HG02798 (cell line): Measurements from ENCODE around the gene WDFY3.

Source experiments
- ATAC-seq: cut with Tn5 transposase; IDR thresholded peaks from one replicate; pipeline ENCODE4 v1.9.1; 2021; ENCODE audit warnings: mild to moderate bottlenecking; ENCODE audit not compliant: unreplicated experiment, poor library complexity

Gene WDFY3

DNA sequence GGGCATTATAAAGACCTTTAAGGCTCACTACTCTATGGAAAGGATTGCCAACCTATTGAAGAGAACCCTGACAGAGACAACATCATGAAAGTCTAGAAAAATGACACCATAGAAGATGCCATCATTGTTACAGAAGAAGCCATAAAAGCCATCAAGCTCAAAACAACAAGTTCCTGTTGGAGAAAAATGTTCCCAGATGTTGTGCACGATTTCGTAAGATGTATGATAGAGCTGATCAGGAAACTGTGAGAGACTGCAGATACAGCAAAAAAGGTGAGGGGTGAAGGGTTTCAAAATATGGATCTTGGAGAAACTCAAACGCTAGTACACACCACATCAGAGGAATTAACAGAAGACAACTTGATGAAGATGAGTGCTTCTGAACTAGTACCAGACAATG, 53.3 kb downstream of the WDFY3 start:
- no peak for ATAC-seq

DNA sequence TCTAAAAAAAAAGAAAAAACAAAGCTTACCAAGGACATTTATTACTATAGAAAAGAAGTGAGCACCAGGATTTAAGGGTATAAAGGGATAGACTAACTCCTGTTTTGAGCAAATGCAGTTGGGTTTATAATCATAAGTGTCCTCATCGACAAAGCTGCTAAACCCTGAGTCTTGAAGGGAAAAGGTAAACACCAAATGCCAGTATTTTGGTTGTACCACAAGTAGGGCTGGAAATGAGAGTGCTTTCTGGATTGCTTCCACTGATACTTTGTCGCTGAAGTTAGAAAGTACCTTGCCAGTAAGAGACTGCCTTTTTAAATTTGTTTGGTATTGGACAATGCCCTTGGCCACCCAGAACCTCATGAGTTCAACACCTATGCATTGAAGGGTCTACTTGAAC, 53.7 kb downstream of the WDFY3 start:
- ATAC-seq = no peak

DNA sequence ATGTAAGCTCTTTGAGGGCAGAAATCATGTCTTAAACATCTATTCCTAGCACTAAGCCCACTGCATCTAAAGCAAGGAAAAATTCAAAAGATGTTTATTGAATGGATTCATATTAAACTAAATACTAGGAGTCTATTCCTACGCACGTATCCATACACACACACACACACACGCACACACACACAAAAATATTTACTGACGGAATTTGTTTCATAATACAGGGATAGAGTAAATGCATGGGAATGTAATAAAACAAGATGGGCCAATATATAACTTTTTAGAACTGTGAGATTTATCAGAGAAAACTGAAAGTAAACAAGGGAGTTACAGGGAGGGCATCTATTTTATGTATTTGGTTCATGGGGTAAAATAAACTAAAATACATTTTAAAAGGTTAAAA, 57.6 kb downstream of the WDFY3 start:
- ATAC-seq = no peak

DNA sequence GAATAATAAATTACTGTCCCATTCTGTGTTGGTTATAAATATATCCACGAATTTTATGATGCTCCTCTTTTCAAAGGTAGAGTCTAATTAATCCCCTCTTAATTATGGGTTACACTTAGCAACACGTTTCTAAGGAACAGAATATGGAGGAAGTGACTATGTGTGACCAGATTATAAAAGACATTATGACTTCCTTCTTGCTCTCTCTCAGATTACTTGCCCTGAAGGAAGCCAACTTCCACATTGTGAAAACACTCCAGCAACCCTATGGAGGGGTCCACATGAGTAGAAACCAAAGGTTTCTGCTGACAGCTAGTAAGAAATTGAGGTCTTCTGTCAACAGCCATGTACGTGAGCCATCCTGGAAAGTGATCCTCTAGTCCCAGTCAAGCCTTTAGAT, 59.3 kb downstream of the WDFY3 start:
- no peak for ATAC-seq

DNA sequence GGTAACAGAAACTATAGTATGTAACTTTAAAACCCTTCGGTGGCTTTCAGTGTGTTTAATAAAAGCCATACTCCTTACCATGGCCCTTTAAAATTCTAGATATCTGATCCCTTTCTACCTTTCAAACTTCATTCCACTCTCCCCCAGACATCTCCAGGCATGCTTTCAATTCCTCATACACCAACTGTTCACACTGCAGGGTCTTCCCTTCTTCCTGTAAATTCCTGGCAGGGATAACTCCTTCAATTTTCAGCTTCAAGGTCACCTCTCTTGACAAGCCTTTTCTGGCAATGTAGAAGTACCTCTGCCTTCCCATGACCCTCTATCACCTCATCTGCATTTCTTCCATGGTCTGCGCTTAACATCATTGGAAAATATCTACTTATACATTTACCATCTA, 60.8 kb downstream of the WDFY3 start:
- no peak for ATAC-seq

- no peak for ATAC-seq
These were observed 64.7 kb downstream of the WDFY3 start for GRCh38 chr4:84901740-84902281.

DNA sequence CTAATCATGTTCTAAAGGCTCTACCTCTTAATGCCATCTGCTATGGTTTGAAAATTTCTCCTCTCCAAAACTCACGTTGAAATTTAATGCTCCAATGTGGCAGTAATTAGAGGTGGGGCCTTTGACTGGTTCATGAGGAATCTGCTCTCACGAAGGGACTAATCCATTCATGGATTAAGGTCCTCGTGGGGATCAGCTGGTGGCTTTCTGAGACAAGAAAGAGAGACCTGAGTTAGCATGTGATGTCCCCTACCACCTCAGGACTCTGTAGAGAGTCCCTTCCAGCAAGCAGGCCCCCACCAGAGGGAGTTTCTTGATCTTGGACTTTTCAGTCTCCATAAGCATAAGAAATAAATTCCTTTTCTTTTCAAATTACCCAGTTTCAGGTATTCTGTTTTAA, 65.3 kb downstream of the WDFY3 start:
- no peak for ATAC-seq

DNA sequence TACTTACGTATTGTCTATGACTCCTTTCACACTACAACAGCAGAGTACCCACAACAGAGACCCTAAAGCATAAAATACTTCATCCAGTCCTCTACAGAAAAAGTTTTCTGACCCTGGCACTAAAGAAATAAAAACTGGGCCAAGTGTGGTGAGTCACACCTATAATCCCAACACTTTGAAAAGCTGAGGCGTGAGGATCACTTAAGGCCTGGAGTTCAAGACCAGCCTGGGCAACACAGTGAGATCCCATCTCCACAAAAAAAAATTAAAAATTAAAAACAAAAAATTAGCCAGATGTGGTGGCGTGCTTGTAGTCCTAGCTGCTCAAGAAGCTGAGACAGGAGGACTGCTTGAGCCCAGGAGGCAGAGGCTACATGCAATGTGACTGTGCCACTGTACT, 66.9 kb downstream of the WDFY3 start:
- no peak for ATAC-seq

DNA sequence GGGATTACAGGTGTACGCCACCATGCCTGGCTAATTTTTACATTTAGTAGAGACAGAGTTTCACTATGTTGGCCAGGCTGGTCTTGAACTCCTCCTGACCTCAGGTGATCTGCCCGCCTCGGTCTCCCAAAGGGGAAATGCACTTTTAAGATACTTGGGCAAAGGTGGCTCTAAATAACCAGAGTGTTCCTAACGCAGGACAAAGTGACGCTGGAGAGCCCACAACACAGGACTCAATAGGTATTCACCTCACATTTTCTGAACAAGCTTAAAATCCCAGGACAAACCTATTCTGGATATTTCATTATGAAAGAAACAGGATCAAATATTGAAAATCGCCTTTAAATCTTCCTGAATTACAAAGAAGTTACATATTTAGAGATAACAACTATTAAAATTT, 69.0 kb downstream of the WDFY3 start:
- no peak for ATAC-seq

DNA sequence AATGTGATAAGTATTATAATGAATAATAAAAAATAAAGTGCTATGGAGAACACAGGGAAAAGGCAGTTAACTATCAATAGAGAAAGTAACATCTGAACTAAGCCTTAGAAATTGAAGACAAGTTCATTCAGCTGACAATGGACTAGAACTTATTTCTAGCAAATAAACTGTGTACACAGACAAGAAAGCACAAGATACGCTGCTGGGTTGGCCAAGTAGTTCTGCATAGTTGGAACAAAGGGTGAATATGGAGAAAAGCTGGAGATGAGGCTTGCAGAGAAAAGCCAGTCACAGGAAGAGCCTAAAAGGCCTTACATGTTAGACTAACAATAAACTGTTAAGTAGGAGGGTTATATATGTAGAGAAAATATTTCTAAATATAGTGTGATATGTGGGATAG, 71.2 kb downstream of the WDFY3 start:
- ATAC-seq = no peak

DNA sequence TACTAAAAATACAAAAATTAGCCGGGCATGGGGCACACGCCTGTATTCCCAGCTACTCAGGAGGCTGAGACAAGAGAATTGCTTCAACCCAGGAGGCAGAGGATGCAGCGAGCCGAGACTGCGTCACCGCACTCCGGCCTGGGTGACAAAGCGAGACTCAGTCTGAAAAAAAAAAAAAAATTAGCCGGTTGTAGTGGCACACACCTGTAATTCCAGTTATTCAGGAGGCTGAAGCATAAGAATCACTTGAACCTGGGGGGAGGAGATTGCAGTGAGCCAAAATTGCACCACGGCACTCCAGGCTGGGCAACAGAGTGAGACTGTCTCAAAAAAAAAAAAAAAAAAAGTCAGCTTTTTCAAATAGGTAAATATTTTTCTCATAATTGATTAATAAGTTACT, 71.9 kb downstream of the WDFY3 start:
- no peak for ATAC-seq

GRCh38 chr4:84892950-84893349, 73.5 kb downstream of the WDFY3 start:
- ATAC-seq = no peak

DNA sequence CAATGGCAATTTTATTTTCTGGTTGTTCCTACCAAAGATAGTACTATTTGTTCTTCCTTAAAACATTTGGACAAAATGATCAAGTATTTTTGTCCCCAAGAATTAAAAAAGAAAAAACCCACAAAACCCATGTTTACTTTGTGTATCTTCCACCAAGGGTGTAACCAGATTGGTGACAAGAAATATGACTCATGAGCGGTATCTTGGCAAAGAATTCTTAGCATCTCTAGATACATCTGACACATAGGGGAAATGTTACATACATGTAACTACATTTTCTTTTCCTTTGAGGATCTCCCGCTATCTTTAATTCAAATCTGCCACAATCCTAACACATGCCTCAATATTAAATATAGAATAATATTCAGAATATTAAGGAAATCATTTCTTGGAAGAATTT, 78.7 kb downstream of the WDFY3 start:
- ATAC-seq = no peak

GRCh38 chr4:84879651-84880200, 86.8 kb downstream of the WDFY3 start:
- no peak for ATAC-seq

- ATAC-seq = no peak
These were observed 87.9 kb downstream of the WDFY3 start for GRCh38 chr4:84878546-84878945.

- ATAC-seq = no peak
These were observed 88.4 kb downstream of the WDFY3 start for GRCh38 chr4:84878090-84878489.

DNA sequence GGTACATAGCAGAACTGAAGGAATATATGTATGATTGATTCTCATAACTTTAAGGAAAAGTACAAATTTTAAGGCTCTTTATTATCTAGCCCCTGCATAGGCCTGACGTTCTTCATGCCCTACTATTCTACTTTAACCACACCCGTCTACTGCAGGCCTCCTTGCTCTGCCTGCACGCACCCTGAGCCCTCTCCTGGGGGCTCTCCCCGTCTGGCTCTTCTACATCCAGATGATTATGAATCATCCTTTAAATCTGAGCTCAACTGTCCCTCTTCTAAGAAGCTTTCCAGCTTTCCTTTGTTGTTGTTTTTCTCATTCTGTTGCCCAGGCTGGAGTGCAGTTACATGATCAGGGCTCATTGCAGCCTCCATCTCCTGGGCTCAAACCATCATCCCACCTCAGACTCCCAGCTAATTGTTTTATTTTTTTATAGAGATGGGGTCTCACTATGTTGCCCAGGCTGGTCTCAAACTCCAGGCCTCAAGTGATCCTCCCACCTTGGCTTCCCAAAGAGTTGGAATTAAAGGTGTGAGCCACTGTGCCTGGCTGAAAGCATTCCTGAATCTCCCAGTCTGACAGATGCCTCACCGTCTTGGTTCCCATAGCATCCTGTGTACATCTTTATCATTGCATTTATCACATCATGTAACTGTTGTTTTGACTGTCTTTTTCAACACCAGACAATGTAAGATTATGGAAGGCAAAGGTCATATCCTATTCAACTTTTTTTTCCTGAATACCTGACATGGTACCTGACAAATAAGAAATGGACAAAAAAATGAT, 89.2 kb downstream of the WDFY3 start:
- ATAC-seq = no peak

- no peak for ATAC-seq
These were observed 90.7 kb downstream of the WDFY3 start for GRCh38 chr4:84875636-84876371.

- no peak for ATAC-seq
These were observed 91.9 kb downstream of the WDFY3 start for GRCh38 chr4:84874619-84875018.

GRCh38 chr4:84870398-84871163, 95.9 kb downstream of the WDFY3 start:
- ATAC-seq = no peak

- no peak for ATAC-seq
These were observed 100.2 kb downstream of the WDFY3 start for GRCh38 chr4:84866295-84866694.
